Mesendoderm (in vitro differentiated cells): ENCODE results near the gene CCT8L2.
"Not testable (repeated sequence)": the region's sequence is repeated elsewhere in the genome, so short reads cannot be mapped to it uniquely, and the experiment has no call there.

Experiments used
- DNase-seq: peaks from one replicate; pipeline ENCODE4 v3.0.0; 2013
- H2AK5ac ChIP-seq: 2 replicates; pipeline ENCODE4 v1.6.1; 2013; ENCODE audit warnings: low read length, inconsistent platforms
- H2BK120ac ChIP-seq: 2 replicates; pipeline ENCODE4 v1.6.1; 2013; ENCODE audit warnings: low read depth, mild to moderate bottlenecking, low read length, moderate library complexity, mixed read lengths
- H2BK15ac ChIP-seq: replicated peaks from 2 replicates; pipeline ENCODE4 v1.6.1; 2013; ENCODE audit warnings: low read depth, mild to moderate bottlenecking, moderate library complexity
- H2BK5ac ChIP-seq: 2 replicates; pipeline ENCODE4 v1.6.1; 2013; ENCODE audit warnings: low read length, inconsistent platforms
- H3K18ac ChIP-seq: 2 replicates; pipeline ENCODE4 v1.6.1; 2013; ENCODE audit warnings: mild to moderate bottlenecking, low read length, mixed read lengths
- H3K23ac ChIP-seq: one replicate; pipeline ENCODE4 v1.6.1; 2013; ENCODE audit warnings: low read length
- H3K27ac ChIP-seq: 2 replicates; pipeline ENCODE4 v1.5.1; 2013; ENCODE audit warnings: low read depth, mild to moderate bottlenecking, inconsistent platforms, low read length, moderate library complexity
- H3K27me3 ChIP-seq: 2 replicates; pipeline ENCODE4 v1.6.1; 2013; ENCODE audit warnings: low read length, control low read depth, mild to moderate bottlenecking, inconsistent platforms; ENCODE audit not compliant: insufficient read depth, poor library complexity
- H3K36me3 ChIP-seq: 2 replicates; pipeline ENCODE4 v1.6.1; 2013; ENCODE audit warnings: low read length, inconsistent platforms; ENCODE audit not compliant: control insufficient read depth, insufficient read depth
- H3K4ac ChIP-seq: one replicate; pipeline ENCODE4 v1.6.1; 2013; ENCODE audit warnings: low read depth, mild to moderate bottlenecking, low read length, moderate library complexity
- H3K4me1 ChIP-seq: 2 replicates; pipeline ENCODE4 v1.6.1; 2013; ENCODE audit warnings: low read depth, low read length, inconsistent platforms; ENCODE audit not compliant: control insufficient read depth
- H3K4me2 ChIP-seq: 2 replicates; pipeline ENCODE4 v1.6.1; 2013; ENCODE audit warnings: low read length
- H3K4me3 ChIP-seq: 2 replicates; pipeline ENCODE4 v1.5.1; 2013; ENCODE audit warnings: mild to moderate bottlenecking, low read length
- H3K56ac ChIP-seq: one replicate; pipeline ENCODE4 v1.6.1; 2013; ENCODE audit warnings: low read length
- H3K79me1 ChIP-seq: 2 replicates; pipeline ENCODE4 v1.6.1; 2013; ENCODE audit warnings: low read length, inconsistent platforms
- H3K79me2 ChIP-seq: 2 replicates; pipeline ENCODE4 v1.6.1; 2013; ENCODE audit warnings: mild to moderate bottlenecking, low read length; ENCODE audit not compliant: control insufficient read depth, insufficient read depth
- H3K9ac ChIP-seq: 2 replicates; pipeline ENCODE4 v1.6.1; 2013; ENCODE audit warnings: low read length, inconsistent platforms
- H4K5ac ChIP-seq: one replicate; pipeline ENCODE4 v1.6.1; 2013; ENCODE audit warnings: low read length
- H4K8ac ChIP-seq: one replicate; pipeline ENCODE4 v1.6.1; 2013; ENCODE audit warnings: low read depth, mild to moderate bottlenecking, control low read depth, low read length, moderate library complexity
- WGBS: extraction: QIAGEN DNeasy Blood & Tissue Kit; methylation state at CpG from one replicate; pipeline ENCODE4 v1.1.7; 2013; ENCODE audit warnings: low lambda C conversion rate, missing lambda C conversion rate; ENCODE audit not compliant: insufficient coverage; ENCODE audit errors: extremely low coverage; 5-methylcytosine and 5-hydroxymethylcytosine counted together

The CCT8L2 gene

DNA sequence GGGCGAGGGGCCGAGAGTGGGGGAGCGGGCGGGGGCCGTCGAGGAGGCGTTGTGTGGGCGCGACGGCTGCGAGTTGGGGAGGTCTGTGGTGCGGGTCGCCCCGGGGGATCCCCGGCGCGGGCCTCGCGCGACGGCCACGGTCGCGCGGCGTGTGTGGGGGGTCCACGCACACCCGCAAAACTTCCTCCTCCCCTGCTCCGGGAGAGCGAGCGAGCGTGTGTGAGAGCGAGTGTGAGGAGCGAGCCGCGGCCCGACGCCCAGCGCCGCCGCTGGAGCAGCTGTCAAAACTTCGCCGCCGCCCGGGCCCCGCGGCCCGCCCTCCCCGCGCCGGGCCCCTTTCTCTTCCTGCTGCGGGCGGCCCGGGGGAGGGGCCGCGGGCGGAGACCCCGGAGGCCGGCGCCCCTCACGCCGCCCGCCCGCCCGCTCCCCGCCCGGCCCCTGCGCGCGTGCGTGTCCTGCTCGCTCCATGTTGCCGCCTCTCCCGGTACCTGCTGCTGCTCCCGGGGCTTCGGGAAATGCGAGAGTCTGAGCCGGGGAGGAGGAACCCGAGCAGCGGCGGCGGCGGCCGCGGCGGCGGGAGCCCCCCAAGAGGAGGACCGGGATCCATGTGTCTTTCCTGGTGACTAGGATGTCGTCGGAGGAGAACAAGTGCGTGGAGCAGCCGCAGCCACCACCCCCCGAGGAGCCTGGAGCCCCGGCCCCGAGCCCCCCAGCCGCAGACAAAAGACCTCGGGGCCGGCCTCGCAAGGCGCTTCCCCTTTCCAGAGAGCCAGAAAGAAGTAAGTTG lies 9.0 kb upstream of the CCT8L2 start:
- no peak overlapping the region for H3K18ac ChIP-seq
- no peaks in the 10 kb centered on the region for H3K4me1 ChIP-seq
- H3K4me3 ChIP-seq, result no peak overlapping the region
- H3K4ac ChIP-seq, result no peak overlapping the region
- no peak overlapping the region for H4K5ac ChIP-seq
- no peak for DNase-seq
- H3K4me2 ChIP-seq, result no peak overlapping the region
- no peaks in the 10 kb centered on the region for H3K27me3 ChIP-seq
- no peak overlapping the region for H4K8ac ChIP-seq
- no peak overlapping the region for H2BK15ac ChIP-seq
- H3K36me3 ChIP-seq, result no peaks in the 10 kb centered on the region
- H3K9ac ChIP-seq, result no peak overlapping the region
- no peaks in the 10 kb centered on the region for H3K79me1 ChIP-seq
- H3K27ac ChIP-seq, result no peak overlapping the region
- no peak overlapping the region for H2AK5ac ChIP-seq
- no peak overlapping the region for H2BK120ac ChIP-seq
- WGBS, result no CpG with 5 or more reads among the region's 100 CpGs
- no peak overlapping the region for H3K23ac ChIP-seq
- no peak overlapping the region for H2BK5ac ChIP-seq
- H3K56ac ChIP-seq, result no peak overlapping the region
- H3K79me2 ChIP-seq, result no peaks in the 10 kb centered on the region

DNA sequence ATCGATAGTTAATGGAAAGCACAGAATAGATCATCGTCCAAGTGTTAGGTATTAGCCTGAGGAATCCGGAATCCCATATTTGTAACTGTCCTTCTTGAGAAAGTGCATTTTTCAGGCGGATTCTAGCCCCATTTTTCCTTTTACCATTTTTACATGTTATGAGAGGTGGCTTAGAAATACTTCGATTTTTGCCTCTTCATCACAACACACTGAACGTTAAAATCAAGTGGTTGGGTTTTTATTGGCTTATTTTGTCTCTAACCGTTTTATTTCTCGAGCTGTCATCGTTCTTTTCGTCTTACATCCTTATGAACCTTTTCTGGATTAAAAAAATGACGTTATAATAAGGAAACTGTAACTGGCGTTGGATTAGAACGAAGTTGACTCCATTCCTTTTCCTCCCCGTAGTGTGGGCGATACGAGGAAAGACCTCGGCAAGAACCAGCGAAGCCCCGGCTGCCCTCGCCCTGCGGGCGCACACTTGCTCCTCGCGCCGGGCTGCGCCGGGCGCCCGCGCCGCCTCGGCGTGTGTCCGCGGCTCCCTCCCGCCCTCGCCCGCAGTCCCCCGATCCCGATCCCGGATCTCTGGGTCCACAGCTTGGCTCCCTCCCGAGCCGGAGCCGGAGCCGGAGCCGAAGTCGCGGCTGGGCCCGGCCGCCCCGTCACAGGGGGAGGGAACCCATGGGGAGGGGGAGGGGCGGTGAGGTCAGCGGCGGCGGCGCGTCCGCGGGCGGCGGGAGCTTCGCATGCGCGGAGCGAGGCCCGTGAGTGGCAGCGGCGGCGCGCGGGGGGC lies 8.2 kb upstream of the CCT8L2 start:
- H3K27ac ChIP-seq, H3K79me2 ChIP-seq, H3K9ac ChIP-seq, H4K8ac ChIP-seq, H2BK5ac ChIP-seq, H3K56ac ChIP-seq, H3K4me2 ChIP-seq, H3K18ac ChIP-seq, H3K4me1 ChIP-seq, H3K79me1 ChIP-seq, H3K36me3 ChIP-seq, H3K4ac ChIP-seq, H3K23ac ChIP-seq, H4K5ac ChIP-seq, H3K4me3 ChIP-seq, H2BK120ac ChIP-seq, H2BK15ac ChIP-seq, H2AK5ac ChIP-seq, H3K27me3 ChIP-seq, DNase-seq: not testable (repeated sequence)
- no CpG with 5 or more reads among the region's 71 CpGs for WGBS

DNA sequence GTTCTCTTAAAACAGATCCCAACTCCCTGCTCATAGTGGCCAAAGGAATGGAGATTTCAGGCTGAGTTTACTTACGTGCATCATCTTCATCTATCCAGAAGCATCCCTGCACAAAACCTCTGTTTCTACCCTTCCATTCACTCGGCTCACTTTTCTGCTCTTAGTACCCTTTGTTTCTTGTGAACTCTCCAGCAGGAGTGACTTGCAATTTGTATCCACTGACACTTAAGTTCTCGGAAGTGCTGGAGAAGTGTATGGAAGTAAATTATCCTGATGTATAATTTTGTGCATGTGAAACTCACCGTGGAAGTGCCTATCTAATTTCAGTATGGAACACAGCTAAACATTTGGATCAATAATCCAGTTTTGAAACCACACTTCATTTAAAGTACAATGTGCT lies 7.0 kb upstream of the CCT8L2 start:
- no CpG with 5 or more reads among the region's 4 CpGs for WGBS
- not testable (repeated sequence) for H3K56ac ChIP-seq, H2BK5ac ChIP-seq, H3K79me2 ChIP-seq, H3K9ac ChIP-seq, H3K36me3 ChIP-seq, H3K4me2 ChIP-seq, H3K4me3 ChIP-seq, H3K4me1 ChIP-seq, H2AK5ac ChIP-seq, H2BK15ac ChIP-seq, H3K27ac ChIP-seq, H4K5ac ChIP-seq, H2BK120ac ChIP-seq, H4K8ac ChIP-seq, H3K18ac ChIP-seq, DNase-seq, H3K4ac ChIP-seq, H3K23ac ChIP-seq, H3K79me1 ChIP-seq, H3K27me3 ChIP-seq

DNA sequence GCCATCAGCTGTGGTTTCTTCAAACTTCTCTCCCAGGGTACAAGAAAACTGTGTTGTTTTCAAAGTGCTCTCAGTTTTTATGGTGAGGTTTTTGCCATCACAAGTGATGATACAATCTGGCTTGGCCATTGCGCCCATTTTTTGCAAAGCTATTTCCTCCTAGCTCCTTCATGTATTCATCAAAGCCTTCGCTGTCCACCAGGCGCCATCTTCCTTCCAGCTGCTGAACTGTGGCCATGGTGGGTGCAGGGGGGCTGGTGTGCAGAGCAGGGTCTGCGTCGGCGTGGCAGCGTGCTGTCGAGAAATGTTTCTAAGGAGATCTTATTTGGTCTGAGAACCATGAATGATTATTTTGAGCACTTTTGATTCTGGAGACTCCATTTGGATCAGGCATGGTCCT lies 2.6 kb upstream of the CCT8L2 start:
- H3K36me3 ChIP-seq, H3K27me3 ChIP-seq, H3K79me1 ChIP-seq, H3K79me2 ChIP-seq, H3K4me2 ChIP-seq, H2BK120ac ChIP-seq, H3K27ac ChIP-seq, H2BK15ac ChIP-seq, H2BK5ac ChIP-seq, H3K23ac ChIP-seq, H3K18ac ChIP-seq, H3K4me1 ChIP-seq, H4K8ac ChIP-seq, H3K56ac ChIP-seq, H3K9ac ChIP-seq, DNase-seq, H3K4me3 ChIP-seq, H2AK5ac ChIP-seq, H3K4ac ChIP-seq, H4K5ac ChIP-seq: not testable (repeated sequence)
- no CpG with 5 or more reads among the region's 8 CpGs for WGBS

DNA sequence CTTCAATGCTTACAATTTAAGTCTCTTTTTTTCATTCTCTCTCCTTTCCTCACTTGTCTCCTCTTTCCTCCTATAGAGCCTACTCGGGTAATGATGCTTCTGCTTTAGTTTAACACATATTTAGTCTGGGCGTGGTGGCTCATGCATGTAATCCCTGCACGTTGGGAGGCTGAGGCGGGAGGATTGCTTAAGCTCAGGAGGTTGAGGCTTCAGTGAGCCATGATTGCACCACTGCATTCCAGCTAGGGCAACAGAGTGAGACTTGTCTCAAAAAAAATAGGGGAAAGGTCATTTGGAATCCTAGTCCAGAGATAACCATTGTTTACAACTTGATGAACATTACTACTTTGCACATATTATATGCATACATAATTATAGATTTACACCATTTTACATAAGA lies 1.4 kb upstream of the CCT8L2 start:
- H3K23ac ChIP-seq, result no peak overlapping the region
- no peak overlapping the region for H3K9ac ChIP-seq
- WGBS, result no CpG with 5 or more reads among the region's 4 CpGs
- no peak overlapping the region for H2AK5ac ChIP-seq
- H2BK15ac ChIP-seq, result no peak overlapping the region
- no peak overlapping the region for H3K56ac ChIP-seq
- no peak overlapping the region for H4K8ac ChIP-seq
- H2BK120ac ChIP-seq, result no peak overlapping the region
- no peaks in the 10 kb centered on the region for H3K4me1 ChIP-seq
- no peak overlapping the region for H3K4me2 ChIP-seq
- no peak overlapping the region for H2BK5ac ChIP-seq
- H3K18ac ChIP-seq, result no peak overlapping the region
- H3K27ac ChIP-seq, result no peak overlapping the region
- no peaks in the 10 kb centered on the region for H3K27me3 ChIP-seq
- H3K79me2 ChIP-seq, result no peaks in the 10 kb centered on the region
- no peaks in the 10 kb centered on the region for H3K36me3 ChIP-seq
- H3K79me1 ChIP-seq, result no peaks in the 10 kb centered on the region
- no peak for DNase-seq
- H3K4ac ChIP-seq, result no peak overlapping the region
- H4K5ac ChIP-seq, result no peak overlapping the region
- H3K4me3 ChIP-seq, result no peak overlapping the region
